NCI-H226 (cell line): Measurements from ENCODE around the gene ZC2HC1B.
A peak's percentile ranks its signal among the peaks of the same experiment; 100 is the strongest.
"Not testable (repeated sequence)": the region's sequence is repeated elsewhere in the genome, so short reads cannot be mapped to it uniquely, and the experiment has no call there.

ENCODE experiments used
- DNase-seq: peaks from one replicate; pipeline ENCODE4 v3.0.0-alpha.2; 2015

ZC2HC1B gene

GRCh38 chr6:143871202-143871730, 7.0 kb downstream of the ZC2HC1B start:
- not testable (repeated sequence) for DNase-seq

- no peak for DNase-seq
These were observed 7.9 kb downstream of the ZC2HC1B start for GRCh38 chr6:143872201-143872600.

- not testable (repeated sequence) for DNase-seq
These were observed 9.3 kb downstream of the ZC2HC1B start for GRCh38 chr6:143873600-143873999.

GRCh38 chr6:143874503-143874902, 10.2 kb downstream of the ZC2HC1B start:
- DNase-seq, result not testable (repeated sequence)

- DNase-seq, result peak; percentile 41
These were observed 13.5 kb downstream of the ZC2HC1B start for GRCh38 chr6:143877584-143878271.

- DNase-seq, result peak; percentile 55
These were observed 14.0 kb downstream of the ZC2HC1B start for GRCh38 chr6:143878272-143878760.

GRCh38 chr6:143880412-143880811, 16.1 kb downstream of the ZC2HC1B start:
- no peak for DNase-seq

- no peak for DNase-seq
These were observed 18.2 kb downstream of the ZC2HC1B start for GRCh38 chr6:143882401-143882930.

GRCh38 chr6:143884216-143884900, 20.1 kb downstream of the ZC2HC1B start:
- no peak for DNase-seq

- no peak for DNase-seq
These were observed 20.8 kb downstream of the ZC2HC1B start for GRCh38 chr6:143885116-143885515.

- DNase-seq, result no peak
These were observed 30.4 kb downstream of the ZC2HC1B start for GRCh38 chr6:143894655-143895054.

- DNase-seq, result no peak
These were observed 32.0 kb downstream of the ZC2HC1B start for GRCh38 chr6:143896126-143896860.

- DNase-seq, result no peak
These were observed 36.1 kb downstream of the ZC2HC1B start for GRCh38 chr6:143900358-143900757.

GRCh38 chr6:143901885-143902750, 37.8 kb downstream of the ZC2HC1B start:
- no peak for DNase-seq

GRCh38 chr6:143902827-143903226, 38.6 kb downstream of the ZC2HC1B start:
- DNase-seq, result no peak

- DNase-seq, result no peak
These were observed 46.8 kb downstream of the ZC2HC1B start for GRCh38 chr6:143911028-143911427.

- no peak for DNase-seq
These were observed 48.4 kb downstream of the ZC2HC1B start for GRCh38 chr6:143912671-143913070.

- DNase-seq, result not testable (repeated sequence)
These were observed 52.8 kb downstream of the ZC2HC1B start for GRCh38 chr6:143917026-143917425.

- no peak for DNase-seq
These were observed 64.6 kb downstream of the ZC2HC1B start for GRCh38 chr6:143928853-143929252.

- no peak for DNase-seq
These were observed 65.7 kb downstream of the ZC2HC1B start for GRCh38 chr6:143929975-143930374.

- no peak for DNase-seq
These were observed 70.1 kb downstream of the ZC2HC1B start for GRCh38 chr6:143934331-143934730.

GRCh38 chr6:143934867-143935266, 70.6 kb downstream of the ZC2HC1B start:
- no peak for DNase-seq
